HEK293 (cell line): ENCODE measurements around the gene ARMH4.

Experiments
- PATZ1 ChIP-seq: fragments of 450-650 bp; formaldehyde crosslinking; IDR thresholded peaks from 2 replicates; pipeline ENCODE4 v1.5.1; 2016; ENCODE audit warnings: missing biosample characterization, missing genetic modification characterization
- ZIC2 ChIP-seq: fragments of 450-650 bp; formaldehyde crosslinking; IDR thresholded peaks from 2 replicates; pipeline ENCODE4 v1.5.1; 2016; ENCODE audit warnings: missing biosample characterization, missing genetic modification characterization
- ZNF121 ChIP-seq: fragments of 450-650 bp; formaldehyde crosslinking; IDR thresholded peaks from 2 replicates; pipeline ENCODE4 v1.5.1; 2016; ENCODE audit warnings: missing biosample characterization, missing genetic modification characterization
- ZNF140 ChIP-seq: fragments of 450-650 bp; formaldehyde crosslinking; IDR thresholded peaks from 2 replicates; pipeline ENCODE4 v1.5.1; 2016; ENCODE audit warnings: missing biosample characterization, missing genetic modification characterization
- ZNF473 ChIP-seq: fragments of 450-650 bp; formaldehyde crosslinking; IDR thresholded peaks from 2 replicates; pipeline ENCODE4 v1.5.1; 2017; ENCODE audit warnings: missing biosample characterization, missing genetic modification characterization
- ZNF488 ChIP-seq: fragments of 450-650 bp; formaldehyde crosslinking; IDR thresholded peaks from 2 replicates; pipeline ENCODE4 v1.5.1; 2016; ENCODE audit warnings: missing biosample characterization, missing genetic modification characterization
- ZNF513 ChIP-seq: fragments of 450-650 bp; IDR thresholded peaks from 2 replicates; pipeline ENCODE4 v1.5.1; 2018; ENCODE audit warnings: missing biosample characterization, missing genetic modification characterization
- TF ChIP-seq, protein P1 (sequence below): fragments of 450-650 bp; formaldehyde crosslinking; IDR thresholded peaks from 2 replicates; pipeline ENCODE4 v1.5.1; 2016; ENCODE audit warnings: missing biosample characterization, missing genetic modification characterization
- TF ChIP-seq, protein P2 (sequence below): fragments of 450-650 bp; formaldehyde crosslinking; IDR thresholded peaks from 2 replicates; pipeline ENCODE4 v1.5.1; 2016; ENCODE audit warnings: missing biosample characterization, missing genetic modification characterization

DNA sequence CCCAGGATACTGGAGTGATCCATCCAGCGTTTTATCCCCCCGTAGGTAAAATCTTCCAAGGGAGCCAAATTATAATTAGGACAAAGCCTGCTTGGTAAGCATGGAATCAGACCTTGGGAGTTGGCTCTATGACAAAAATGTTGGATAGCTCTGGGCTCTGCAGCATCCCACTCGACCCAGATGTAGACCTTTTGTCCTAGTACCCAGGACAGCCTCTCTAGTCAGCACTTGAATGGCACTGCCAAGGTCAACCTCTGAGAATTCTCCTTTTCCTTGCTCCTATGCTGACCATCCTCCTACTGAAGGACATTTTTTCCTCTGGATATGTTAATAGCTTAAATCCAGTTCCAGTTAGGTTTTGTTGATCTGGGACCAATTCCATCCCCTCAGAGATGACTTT is 181.4 kb downstream of the ARMH4 start:
- TF ChIP-seq ZNF140 (tag by site-specific recombination): no peak
- no peak for TF ChIP-seq ZNF473 (tag by site-specific recombination)
- TF ChIP-seq ZNF513 (tag by site-specific recombination): no peak
- TF ChIP-seq, protein P1, sequence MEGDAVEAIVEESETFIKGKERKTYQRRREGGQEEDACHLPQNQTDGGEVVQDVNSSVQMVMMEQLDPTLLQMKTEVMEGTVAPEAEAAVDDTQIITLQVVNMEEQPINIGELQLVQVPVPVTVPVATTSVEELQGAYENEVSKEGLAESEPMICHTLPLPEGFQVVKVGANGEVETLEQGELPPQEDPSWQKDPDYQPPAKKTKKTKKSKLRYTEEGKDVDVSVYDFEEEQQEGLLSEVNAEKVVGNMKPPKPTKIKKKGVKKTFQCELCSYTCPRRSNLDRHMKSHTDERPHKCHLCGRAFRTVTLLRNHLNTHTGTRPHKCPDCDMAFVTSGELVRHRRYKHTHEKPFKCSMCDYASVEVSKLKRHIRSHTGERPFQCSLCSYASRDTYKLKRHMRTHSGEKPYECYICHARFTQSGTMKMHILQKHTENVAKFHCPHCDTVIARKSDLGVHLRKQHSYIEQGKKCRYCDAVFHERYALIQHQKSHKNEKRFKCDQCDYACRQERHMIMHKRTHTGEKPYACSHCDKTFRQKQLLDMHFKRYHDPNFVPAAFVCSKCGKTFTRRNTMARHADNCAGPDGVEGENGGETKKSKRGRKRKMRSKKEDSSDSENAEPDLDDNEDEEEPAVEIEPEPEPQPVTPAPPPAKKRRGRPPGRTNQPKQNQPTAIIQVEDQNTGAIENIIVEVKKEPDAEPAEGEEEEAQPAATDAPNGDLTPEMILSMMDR (tag by site-specific recombination): no peak
- TF ChIP-seq ZNF488 (tag by site-specific recombination): no peak
- no peak for TF ChIP-seq ZNF121 (tag by site-specific recombination)
- TF ChIP-seq, protein P2, sequence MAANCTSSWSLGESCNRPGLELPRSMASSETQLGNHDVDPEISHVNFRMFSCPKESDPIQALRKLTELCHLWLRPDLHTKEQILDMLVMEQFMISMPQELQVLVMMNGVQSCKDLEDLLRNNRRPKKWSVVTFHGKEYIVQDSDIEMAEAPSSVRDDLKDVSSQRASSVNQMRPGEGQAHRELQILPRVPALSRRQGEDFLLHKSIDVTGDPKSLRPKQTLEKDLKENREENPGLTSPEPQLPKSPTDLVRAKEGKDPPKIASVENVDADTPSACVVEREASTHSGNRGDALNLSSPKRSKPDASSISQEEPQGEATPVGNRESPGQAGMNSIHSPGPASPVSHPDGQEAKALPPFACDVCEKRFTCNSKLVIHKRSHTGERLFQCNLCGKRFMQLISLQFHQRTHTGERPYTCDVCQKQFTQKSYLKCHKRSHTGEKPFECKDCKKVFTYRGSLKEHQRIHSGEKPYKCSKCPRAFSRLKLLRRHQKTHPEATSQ: no peak
- no peak for TF ChIP-seq ZIC2 (tag by site-specific recombination)
- no peak for TF ChIP-seq PATZ1 (tag by site-specific recombination)
